GM18909 (cell line): ENCODE data around the gene MBD3L1.

ENCODE experiments used
- ATAC-seq: cut with Tn5 transposase; IDR thresholded peaks from one replicate; pipeline ENCODE4 v1.9.1; 2021; ENCODE audit warnings: mild to moderate bottlenecking; ENCODE audit not compliant: unreplicated experiment, poor library complexity

MBD3L1 gene

GRCh38 chr19:8877854-8878705 is 45.9 kb downstream of the MBD3L1 start:
- no peak for ATAC-seq

GRCh38 chr19:8880868-8881488 is 48.8 kb downstream of the MBD3L1 start:
- no peak for ATAC-seq

- ATAC-seq, result no peak
These were observed 49.3 kb downstream of the MBD3L1 start for GRCh38 chr19:8881512-8881911.

- ATAC-seq, result no peak
These were observed 52.2 kb downstream of the MBD3L1 start for GRCh38 chr19:8884416-8884815.

GRCh38 chr19:8887364-8887763 is 55.2 kb downstream of the MBD3L1 start:
- no peak for ATAC-seq

GRCh38 chr19:8890260-8890659 is 58.1 kb downstream of the MBD3L1 start:
- no peak for ATAC-seq
